GM12878 (cell line): ENCODE results near the gene LRP1. TPM values are rescaled to one million over a fixed set of nuclear protein-coding genes. Genes with fewer than 3 reads are reported as not detected.
A peak's percentile ranks its signal among the peaks of the same experiment; 100 is the strongest.

Experiments used
- ATAC-seq: fragments of 200-7000 bp; cut with Tn5 transposase; 3 replicates; pipeline ENCODE4 v1.9.1; 2020; ENCODE audit warnings: mild to moderate bottlenecking, moderate library complexity
- BruUV-seq: library from RNA; stranded (reverse); fragments of 400-500 nt; replicated peaks from 2 replicates; lab custom pipeline; 2021; lab: Mats Ljungman, UMichigan
- CTCF ChIA-PET: fragments of 300-600 bp; sonication (Branson Sonifier 250); formaldehyde crosslinking; extraction: SDS; loops from one replicate; lab custom pipeline; 2021; ENCODE audit warnings: inconsistent platforms; lab: Yijun Ruan, JAX
- POLR2A ChIA-PET: fragments of 350-600 bp; formaldehyde crosslinking; extraction: SDS; loops from one replicate; lab custom pipeline; 2021; ENCODE audit warnings: inconsistent platforms; lab: Charles Lee
- RAD21 ChIA-PET: fragments of 300-600 bp; sonication (Branson Sonifier 250); formaldehyde crosslinking; loops from one replicate; lab custom pipeline; 2023; ENCODE audit warnings: antibody characterized with exemption; ENCODE audit not compliant: unreplicated experiment; lab: Charles Lee
- SMC1A ChIA-PET: fragments of 300-600 bp; sonication (Branson Sonifier 250); formaldehyde crosslinking; loops from one replicate; lab custom pipeline; 2023; ENCODE audit not compliant: unreplicated experiment, uncharacterized antibody; lab: Charles Lee
- DNase-seq: peaks from one replicate; pipeline ENCODE4 v3.0.0-alpha.2; 2011; ENCODE audit warnings: low read depth, low spot score
- FAIRE-seq: peaks from 3 replicates; lab custom pipeline; 2011; peaks lifted over from hg19 to GRCh38; lab: Jason Lieb, UNC
- H2AFZ ChIP-seq: 2 replicates; pipeline ENCODE4 v1.6.0; 2011; ENCODE audit warnings: low read depth, low read length, control low read depth; ENCODE audit not compliant: control insufficient read depth
- H3K27ac ChIP-seq: 2 replicates; pipeline ENCODE4 v1.5.1; 2011; ENCODE audit warnings: control low read depth; ENCODE audit not compliant: control insufficient read depth, insufficient read depth
- H3K27me3 ChIP-seq, 2 experiments: replicated peaks in 1 of 2; 2 replicates each; pipeline versions ENCODE4 v1.6.0 to v1.6.1; 2011; ENCODE audit warnings: low read length in 1 of 2; ENCODE audit not compliant: control insufficient read depth in 2 of 2, insufficient read depth in 2 of 2
- H3K36me3 ChIP-seq, 2 experiments: 2 replicates each; pipeline ENCODE4 v1.5.1; 2011; ENCODE audit warnings: low read length in 1 of 2; ENCODE audit not compliant: control insufficient read depth in 2 of 2, insufficient read depth in 2 of 2
- H3K4me1 ChIP-seq: 2 replicates; pipeline ENCODE4 v1.6.1; 2011; ENCODE audit warnings: mild to moderate bottlenecking, low read length, moderate library complexity, mixed read lengths; ENCODE audit not compliant: control insufficient read depth, insufficient read depth
- H3K4me2 ChIP-seq: 2 replicates; pipeline ENCODE4 v1.6.0; 2011; ENCODE audit warnings: control low read depth; ENCODE audit not compliant: control insufficient read depth, insufficient read depth
- H3K4me3 ChIP-seq: fragments of 200-600 bp; sonication (generic); 2 replicates; pipeline ENCODE4 v1.5.1; 2016
- H3K79me2 ChIP-seq: 2 replicates; pipeline ENCODE4 v1.6.0; 2011; ENCODE audit warnings: low read length; ENCODE audit not compliant: control insufficient read depth, insufficient read depth
- H3K9ac ChIP-seq: 2 replicates; pipeline ENCODE4 v1.8.0; 2011; ENCODE audit warnings: low read length, control low read depth, mixed read lengths; ENCODE audit not compliant: control insufficient read depth, insufficient read depth
- H3K9me3 ChIP-seq: replicated peaks from 3 replicates; pipeline ENCODE4 v1.5.1; 2011; ENCODE audit warnings: mild to moderate bottlenecking, low read length; ENCODE audit not compliant: control insufficient read depth, insufficient read depth
- H4K20me1 ChIP-seq: 2 replicates; pipeline ENCODE4 v1.6.0; 2011; ENCODE audit not compliant: control insufficient read depth, insufficient read depth
- BHLHE40 ChIP-seq, 2 experiments: fragments of 450-650 bp in 1 of 2; IDR thresholded peaks; 2 replicates each; pipeline ENCODE4 v1.6.1; 2011 to 2017; ENCODE audit warnings: low read depth in 2 of 2, borderline replicate concordance in 1 of 2, improper control_type of control experiment in 1 of 2, low read length in 1 of 2, mild to moderate bottlenecking in 1 of 2
- EZH2 ChIP-seq: IDR thresholded peaks from 2 replicates; pipeline ENCODE4 v1.6.1; 2012; ENCODE audit warnings: low read depth, mild to moderate bottlenecking, control low read depth, inconsistent platforms, low read length, borderline replicate concordance; ENCODE audit not compliant: control insufficient read depth
- KAT2A ChIP-seq: conservative IDR thresholded peaks from 2 replicates; pipeline ENCODE4 v1.6.1; 2011; ENCODE audit warnings: low read depth, low read length; ENCODE audit not compliant: control insufficient read depth
- NR2F1 ChIP-seq: fragments of 450-650 bp; conservative IDR thresholded peaks from 2 replicates; pipeline ENCODE4 v1.6.1; 2017; ENCODE audit warnings: mild to moderate bottlenecking
- RUNX3 ChIP-seq: IDR thresholded peaks from 2 replicates; pipeline ENCODE4 v1.6.1; 2012; ENCODE audit warnings: low read length, inconsistent platforms
- WGBS: methylation state at CpG from one replicate; pipeline ENCODE4 v1.1.6; 2016; ENCODE audit warnings: low lambda C conversion rate; ENCODE audit not compliant: insufficient replicate concordance, insufficient coverage; ENCODE audit errors: missing lambda C conversion rate; 5-methylcytosine and 5-hydroxymethylcytosine counted together
- in situ Hi-C: fragments of 300-500 bp; cut with MboI; formaldehyde crosslinking; loops from 9 replicates; pipeline ENCODE4 v1.14.3; 2018; ENCODE audit warnings: mixed read lengths
- intact Hi-C: fragments of 100-400 bp; cut with micrococcal nuclease; formaldehyde crosslinking; loops from one replicate; pipeline ENCODE4 v1.14.2; 2022; ENCODE audit not compliant: unreplicated experiment
- polyA plus RNA-seq, 11 experiments: library from polyadenylated mRNA; depleted of rRNA in 4 of 11; unstranded in 6 of 11; stranded (reverse) in 5 of 11; fragments of >200 nt; fragmentation: Nextera tagmentation in 4 of 11; fragmentation: Illumina TruSeq in 1 of 11; extraction: Ambion mirVana in 4 of 11; extraction: Trizol in 1 of 11; gene quantifications; 1 replicate in 1 of 11; 2 replicates in 10 of 11; pipeline versions ENCODE4 v1.2.1 to v1.2.3, GENCODE V29; 2011 to 2016; ENCODE audit warnings: inconsistent platforms in 2 of 11, missing spikeins in 2 of 11, low read depth in 1 of 11
- total RNA-seq, 4 experiments: library from RNA; depleted of rRNA in 3 of 4; stranded (reverse); fragments of >200 nt in 3 of 4; fragmentation: Illumina TruSeq in 1 of 4; extraction: Trizol in 1 of 4; gene quantifications; 2 replicates each; pipeline versions ENCODE4 v1.2.1 to v1.2.3, GENCODE V29; 2013 to 2021
- TF ChIP-seq, protein P1 (sequence below): fragments of 450-650 bp; IDR thresholded peaks from 2 replicates; pipeline ENCODE4 v1.6.1; 2016; ENCODE audit warnings: mild to moderate bottlenecking

Gene LRP1
- total and polyA plus RNA-seq, 10 of the 15 experiments (the other 5 are each of a cell fraction or from before 2014, with no cell fraction given) = under 0.01 to 1.1 (median 0.20) TPM; not detected in 2

DNA sequence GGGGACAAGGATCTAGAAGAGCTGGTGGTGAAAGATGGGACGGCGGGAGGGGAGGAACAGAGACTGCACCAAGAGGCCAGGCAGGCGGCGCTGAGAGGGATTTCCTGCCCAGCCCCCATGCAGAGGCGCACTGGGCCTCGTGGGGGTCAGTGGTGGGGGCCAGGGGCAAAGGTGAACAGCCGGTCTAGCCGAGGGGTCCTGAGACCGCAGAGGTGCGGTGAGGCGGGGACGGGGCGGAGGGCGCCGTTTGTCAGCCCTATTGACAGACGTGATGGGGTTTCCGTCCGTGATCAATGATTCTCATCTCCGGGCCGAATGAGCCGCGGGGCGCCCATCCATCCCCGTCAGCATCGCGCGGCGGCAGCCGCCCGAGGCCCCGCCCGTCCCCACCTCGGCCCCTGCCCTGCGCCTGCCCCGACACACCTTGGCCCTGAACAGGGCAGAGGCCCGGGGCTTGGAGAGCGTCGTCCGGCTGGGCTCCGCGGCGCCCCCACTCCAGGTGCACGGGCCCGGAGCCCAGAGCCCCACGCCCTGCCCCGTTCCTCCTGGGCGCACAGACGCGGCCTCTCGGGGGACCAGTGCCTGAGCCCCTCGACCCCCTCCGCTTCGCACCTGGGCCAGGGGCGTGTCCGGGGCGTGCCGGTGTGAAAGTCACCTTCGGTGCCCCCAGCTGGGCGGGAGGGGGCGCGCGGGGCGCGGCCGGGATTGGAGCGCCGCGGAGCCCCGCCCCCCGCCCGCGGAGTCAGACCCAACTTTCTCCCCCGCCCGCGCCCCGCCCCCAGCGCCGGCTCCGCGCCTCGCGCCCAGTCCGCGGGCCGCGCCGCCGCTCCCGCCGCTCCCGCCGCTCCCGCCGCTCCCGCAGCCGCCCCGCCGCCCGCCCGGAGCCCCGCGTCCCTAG, 88.0 kb downstream of the LRP1 start, which contains the start of gene NXPH4:
NXPH4 (plus strand) TSS at position 781 of the 898 bp plus-strand sequence. CDS start 176 bp downstream, outside the sequence.
- Histone ChIP-seq H3K27me3 (peaks cover 31 to 34% of the 10 kb centered on the region in 2 experiments), H3K36me3 (no peaks in the 10 kb centered on the region), H3K4me1 (peaks cover 13% of the 10 kb centered on the region), H2AFZ (peak within 1 kb of the TSS; percentile 15; the same call in 1 of the 2 replicates), H4K20me1 (no peaks in the 10 kb centered on the region), H3K79me2 (no peaks in the 10 kb centered on the region), H3K27ac (no peak within 1 kb of the TSS), H3K9me3 (no peaks in the 10 kb centered on the region), H3K9ac (no peak within 1 kb of the TSS), H3K4me3 (peak within 1 kb of the TSS; percentile 50), H3K4me2 (peak within 1 kb of the TSS; percentile 93)
- DNase-seq = no peak
- peak; percentile 11 for ATAC-seq
- SMC1A ChIA-PET = interaction anchor here (3.6 to 4.2 kb wide), 2 partner anchors 14 to 25 kb away, joined by 36 to 55 read pairs; partner anchors contain the start of gene SHMT2
- CTCF ChIA-PET = interaction anchor here (0.6 to 4.7 kb wide), 8 partner anchors 11 to 244 kb away, joined by 3 to 271 read pairs (median 6); partner anchors contain the start of gene SHMT2
- intact Hi-C loops = no loop called here
- POLR2A ChIA-PET = no interaction called here
- no peak for FAIRE-seq
- RAD21 ChIA-PET = interaction anchor here (0.6 to 3.6 kb wide), 8 partner anchors 11 to 31 kb away, joined by 3 to 21 read pairs (median 3); partner anchors contain the start of gene SHMT2
- under 1% methylated on average over 44 of the region's 102 CpGs for WGBS
- in situ Hi-C loops = no loop called here
- TF ChIP-seq EZH2 (0 out of 2 replicates have a peak, but pooled peaks have one; percentile 66), NR2F1 (0 out of 2 replicates have a peak, but pooled peaks have one; percentile 19), RUNX3 (peak; percentile 7; the same call in 1 of the 2 replicates), BHLHE40 (IDR thresholded peaks at IDR 0.05; ENCODE audit: borderline replicate concordance in 1 of 2, low read depth in 2 of 2, low read length in 1 of 2) (peak in 1 of 2 experiments; percentile 33; a peak in 1 of 4 replicates), KAT2A (no peak)
- TF ChIP-seq, protein P1, sequence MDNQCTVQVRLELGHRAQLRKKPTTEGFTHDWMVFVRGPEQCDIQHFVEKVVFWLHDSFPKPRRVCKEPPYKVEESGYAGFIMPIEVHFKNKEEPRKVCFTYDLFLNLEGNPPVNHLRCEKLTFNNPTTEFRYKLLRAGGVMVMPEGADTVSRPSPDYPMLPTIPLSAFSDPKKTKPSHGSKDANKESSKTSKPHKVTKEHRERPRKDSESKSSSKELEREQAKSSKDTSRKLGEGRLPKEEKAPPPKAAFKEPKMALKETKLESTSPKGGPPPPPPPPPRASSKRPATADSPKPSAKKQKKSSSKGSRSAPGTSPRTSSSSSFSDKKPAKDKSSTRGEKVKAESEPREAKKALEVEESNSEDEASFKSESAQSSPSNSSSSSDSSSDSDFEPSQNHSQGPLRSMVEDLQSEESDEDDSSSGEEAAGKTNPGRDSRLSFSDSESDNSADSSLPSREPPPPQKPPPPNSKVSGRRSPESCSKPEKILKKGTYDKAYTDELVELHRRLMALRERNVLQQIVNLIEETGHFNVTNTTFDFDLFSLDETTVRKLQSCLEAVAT = no peak
- no TSS peak for BruUV-seq
